ENCODE measurements around the gene TNP2. TPM values are rescaled to one million over a fixed set of nuclear protein-coding genes. Genes with fewer than 3 reads are reported as not detected.

The TNP2 gene
- total and polyA plus RNA-seq, 4 donors: not detected

GRCh38 chr16:11253995-11254912 is 14.9 kb downstream of the TNP2 start:
- DNase-seq (peak in 1 of 3 donors; percentile 20), ATAC-seq (ENCODE audit: insufficient read depth, low FRiP score) (no peak)
- no peaks in the 10 kb centered on the region for H3K9me3 ChIP-seq (ENCODE audit: control insufficient read depth in 4 of 4, insufficient read depth in 3 of 4, low read length in 3 of 4)
- peak overlapping the region; percentile 73 for H3K4me3 ChIP-seq
- H3K27me3 ChIP-seq (ENCODE audit: control insufficient read depth in 3 of 3, insufficient read depth in 3 of 3, low read length in 2 of 3): no peaks in the 10 kb centered on the region
- H3K36me3 ChIP-seq (ENCODE audit: control insufficient read depth in 4 of 4, insufficient read depth in 4 of 4, low read length in 4 of 4): peaks cover 0 to 36% (median 10%) of the 10 kb centered on the region in 4 donors
- peak overlapping the region in 1 of 2 donors; percentile 86 for H3K9ac ChIP-seq (ENCODE audit: insufficient read depth in 1 of 2, low read length in 2 of 2)
- no peak for TF ChIP-seq CTCF (IDR thresholded peaks at IDR 0.05; ENCODE audit: control extremely low read depth, extremely low read depth)
- 60 to 63% methylated on average over 29 of the region's 29 CpGs for WGBS, 2 donors
- peaks cover 0 to 44% (median 11%) of the 10 kb centered on the region in 5 donors for H3K4me1 ChIP-seq (ENCODE audit: control insufficient read depth in 5 of 5, insufficient read depth in 5 of 5, low read length in 5 of 5)
- peak overlapping the region in 1 of 2 donors; percentile 1 for H3K27ac ChIP-seq (ENCODE audit: low read depth in 1 of 2, low read length in 1 of 2)

- Histone ChIP-seq H3K9me3 (ENCODE audit: control insufficient read depth in 4 of 4, insufficient read depth in 3 of 4, low read length in 3 of 4) (no peaks in the 10 kb centered on the region), H3K4me1 (ENCODE audit: control insufficient read depth in 5 of 5, insufficient read depth in 5 of 5, low read length in 5 of 5) (peaks cover 0 to 38% (median 8%) of the 10 kb centered on the region in 5 donors), H3K9ac (ENCODE audit: insufficient read depth in 1 of 2, low read length in 2 of 2) (peak overlapping the region in 1 of 2 donors; percentile 86), H3K27ac (ENCODE audit: low read depth in 1 of 2, low read length in 1 of 2) (peak overlapping the region in 1 of 2 donors; percentile 1), H3K36me3 (ENCODE audit: control insufficient read depth in 4 of 4, insufficient read depth in 4 of 4, low read length in 4 of 4) (peaks cover 0 to 36% (median 10%) of the 10 kb centered on the region in 4 donors), H3K27me3 (ENCODE audit: control insufficient read depth in 3 of 3, insufficient read depth in 3 of 3, low read length in 2 of 3) (no peaks in the 10 kb centered on the region), H3K4me3 (no peak overlapping the region)
- ATAC-seq (ENCODE audit: insufficient read depth, low FRiP score) (no peak), DNase-seq (no peak)
- no peak for TF ChIP-seq CTCF (IDR thresholded peaks at IDR 0.05; ENCODE audit: control extremely low read depth, extremely low read depth)
- 75 to 80% methylated on average over 5 of the region's 5 CpGs for WGBS, 2 donors
Observed at GRCh38 chr16:11253009-11253994, 15.8 kb downstream of the TNP2 start.

GRCh38 chr16:11252482-11252931 is 16.6 kb downstream of the TNP2 start:
- TF ChIP-seq CTCF (IDR thresholded peaks at IDR 0.05; ENCODE audit: control extremely low read depth, extremely low read depth): no peak
- Histone ChIP-seq H3K27me3 (ENCODE audit: control insufficient read depth in 3 of 3, insufficient read depth in 3 of 3, low read length in 2 of 3) (no peaks in the 10 kb centered on the region), H3K9me3 (ENCODE audit: control insufficient read depth in 4 of 4, insufficient read depth in 3 of 4, low read length in 3 of 4) (no peaks in the 10 kb centered on the region), H3K4me1 (ENCODE audit: control insufficient read depth in 5 of 5, insufficient read depth in 5 of 5, low read length in 5 of 5) (peaks cover 0 to 37% (median 8%) of the 10 kb centered on the region in 5 donors), H3K9ac (ENCODE audit: insufficient read depth in 1 of 2, low read length in 2 of 2) (peak overlapping the region in 1 of 2 donors; percentile 86), H3K36me3 (ENCODE audit: control insufficient read depth in 4 of 4, insufficient read depth in 4 of 4, low read length in 4 of 4) (peaks cover 0 to 36% (median 10%) of the 10 kb centered on the region in 4 donors), H3K4me3 (no peak overlapping the region), H3K27ac (ENCODE audit: low read depth in 1 of 2, low read length in 1 of 2) (no peak overlapping the region)
- ATAC-seq (ENCODE audit: insufficient read depth, low FRiP score) (no peak), DNase-seq (peak in 1 of 3 donors; percentile 20)
- 87 to 91% methylated on average over 8 of the region's 8 CpGs for WGBS, 2 donors

All from lung (tissue), 12 donors.